PFSK-1 (cell line): Measurements from ENCODE around the gene VSIG4.

Experiments used
- FOXP2 ChIP-seq: optimal IDR thresholded peaks from 2 replicates; pipeline ENCODE3; 2011; ENCODE audit warnings: borderline replicate concordance, control low read depth, inconsistent platforms; ENCODE audit not compliant: insufficient read depth; ENCODE audit errors: extremely low read length, extremely low read depth
- POLR2AphosphoS5 ChIP-seq: IDR thresholded peaks from 2 replicates; pipeline ENCODE4 v1.6.1; 2012; ENCODE audit warnings: low read depth, mild to moderate bottlenecking, control low read depth, low read length, moderate library complexity
- REST ChIP-seq, 2 experiments: IDR thresholded peaks; 2 replicates each; pipeline versions ENCODE4 v1.6.1 to v1.8.0; 2011 to 2012; ENCODE audit warnings: low read depth in 2 of 2, low read length in 2 of 2, control low read depth in 1 of 2, inconsistent platforms in 1 of 2, mild to moderate bottlenecking in 1 of 2, moderate library complexity in 1 of 2; ENCODE audit not compliant: insufficient read depth in 1 of 2
- SIN3A ChIP-seq: IDR thresholded peaks from 2 replicates; pipeline ENCODE4 v1.6.1; 2012; ENCODE audit warnings: mild to moderate bottlenecking, low read length, moderate library complexity, borderline replicate concordance; ENCODE audit not compliant: insufficient read depth
- TAF1 ChIP-seq: IDR thresholded peaks from 2 replicates; pipeline ENCODE4 v1.6.1; 2012; ENCODE audit warnings: low read length, control low read depth, borderline replicate concordance; ENCODE audit not compliant: insufficient read depth

GRCh38 chrX:66024570-66024969 is 15.3 kb downstream of the VSIG4 start:
- TF ChIP-seq POLR2AphosphoS5 (no peak), TAF1 (no peak), SIN3A (no peak), FOXP2 (no peak), REST (IDR thresholded peaks at IDR 0.05; ENCODE audit: insufficient read depth in 1 of 2, low read depth in 2 of 2, low read length in 2 of 2) (no peak)
